Smooth muscle cell (in vitro differentiated cells): ENCODE results near the gene HMCN1. TPM values are rescaled to one million over a fixed set of nuclear protein-coding genes. Genes with fewer than 3 reads are reported as not detected.

Source experiments
- DNase-seq: peaks from one replicate; lab custom pipeline; 2025; ENCODE audit not compliant: unreplicated experiment; lab: John Stamatoyannopoulos, UW
- H2AFZ ChIP-seq: fragments of 200-600 bp; sonication (generic); 2 replicates; pipeline ENCODE4 v1.6.0; 2016; ENCODE audit warnings: antibody characterized with exemption, low read depth, mild to moderate bottlenecking
- H3F3A ChIP-seq: fragments of 200-600 bp; sonication (generic); 2 replicates; pipeline ENCODE4 v1.6.0; 2017; ENCODE audit warnings: antibody characterized with exemption, low read depth
- H3K27ac ChIP-seq: fragments of 200-600 bp; sonication (generic); 2 replicates; pipeline ENCODE4 v1.5.1; 2016; ENCODE audit warnings: low read depth, mild to moderate bottlenecking
- H3K27me3 ChIP-seq: fragments of 200-600 bp; sonication (generic); 2 replicates; pipeline ENCODE4 v1.6.1; 2016; ENCODE audit warnings: low read depth, mild to moderate bottlenecking
- H3K36me3 ChIP-seq: fragments of 200-600 bp; sonication (generic); 2 replicates; pipeline ENCODE4 v1.5.1; 2016; ENCODE audit warnings: low read depth
- H3K4me1 ChIP-seq: fragments of 200-600 bp; sonication (generic); 2 replicates; pipeline ENCODE4 v1.5.1; 2016; ENCODE audit warnings: low read depth
- H3K4me2 ChIP-seq: fragments of 200-600 bp; sonication (generic); 2 replicates; pipeline ENCODE4 v1.6.0; 2016; ENCODE audit warnings: mild to moderate bottlenecking
- H3K4me3 ChIP-seq: fragments of 200-600 bp; sonication (generic); 2 replicates; pipeline ENCODE4 v1.5.1; 2016; ENCODE audit warnings: mild to moderate bottlenecking
- H3K79me2 ChIP-seq: fragments of 200-600 bp; sonication (generic); 2 replicates; pipeline ENCODE4 v1.6.0; 2016; ENCODE audit warnings: low read depth, mild to moderate bottlenecking
- H3K9ac ChIP-seq: fragments of 200-600 bp; sonication (generic); 2 replicates; pipeline ENCODE4 v1.6.0; 2016; ENCODE audit warnings: low read depth
- H3K9me3 ChIP-seq: fragments of 200-600 bp; sonication (generic); replicated peaks from 2 replicates; pipeline ENCODE4 v1.5.1; 2016; ENCODE audit warnings: low read depth
- H4K20me1 ChIP-seq: fragments of 200-600 bp; sonication (generic); 2 replicates; pipeline ENCODE4 v1.6.0; 2016; ENCODE audit warnings: low read depth
- WGBS: methylation state at CpG from one replicate; pipeline ENCODE4 v1.1.7; 2016; ENCODE audit warnings: low lambda C conversion rate; 5-methylcytosine and 5-hydroxymethylcytosine counted together
- polyA plus RNA-seq: library from polyadenylated mRNA; unstranded; fragments of >200 nt; fragmentation: Nextera tagmentation; extraction: Ambion mirVana; gene quantifications from 2 replicates; pipeline ENCODE4 v1.2.1, GENCODE V29; 2016
- total RNA-seq: library from RNA; depleted of rRNA; stranded (reverse); fragments of >200 nt; gene quantifications from 2 replicates; pipeline ENCODE4 v1.2.3, GENCODE V29; 2014
- TF ChIP-seq, protein P1 (sequence below): fragments of 200-600 bp; sonication (generic); IDR thresholded peaks from 2 replicates; pipeline ENCODE4 v1.5.1; 2017; ENCODE audit warnings: borderline replicate concordance, mild to moderate bottlenecking, antibody characterized with exemption; ENCODE audit not compliant: insufficient read depth, poor library complexity, severe bottlenecking

Gene HMCN1
- total and polyA plus RNA-seq, 2 experiments from 2014 or later = 18.9 to 118 TPM

DNA sequence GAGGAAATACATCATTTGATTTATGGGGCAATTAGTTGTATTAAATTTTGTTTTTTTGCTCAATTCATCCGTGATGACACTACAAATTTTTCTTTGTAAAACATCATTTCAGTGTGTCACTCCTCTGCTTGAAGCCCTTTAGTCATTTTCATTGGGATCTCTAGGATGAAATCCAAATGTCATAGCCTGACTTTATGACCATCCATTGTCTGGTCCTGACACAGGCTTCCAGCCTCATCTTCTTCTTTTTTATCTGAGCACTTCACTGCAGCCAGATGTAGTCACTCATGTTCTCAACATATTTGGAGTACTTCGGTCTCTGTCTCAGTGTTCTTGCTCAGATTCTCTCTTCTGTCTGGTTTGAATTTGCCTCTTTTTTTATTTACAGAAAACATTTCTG lies 173.1 kb downstream of the HMCN1 start:
- WGBS = 52% methylated on average over 2 of the region's 2 CpGs
- no peak overlapping the region for H3K4me3 ChIP-seq
- H3K9ac ChIP-seq = no peak overlapping the region
- no peaks in the 10 kb centered on the region for H4K20me1 ChIP-seq
- no peak for DNase-seq
- H3K4me1 ChIP-seq = no peaks in the 10 kb centered on the region
- H3K4me2 ChIP-seq = no peak overlapping the region
- H3K27ac ChIP-seq = peak overlapping the region; percentile 17
- no peaks in the 10 kb centered on the region for H3K27me3 ChIP-seq
- no peaks in the 10 kb centered on the region for H3K79me2 ChIP-seq
- H3F3A ChIP-seq = no peaks in the 10 kb centered on the region
- TF ChIP-seq, protein P1, sequence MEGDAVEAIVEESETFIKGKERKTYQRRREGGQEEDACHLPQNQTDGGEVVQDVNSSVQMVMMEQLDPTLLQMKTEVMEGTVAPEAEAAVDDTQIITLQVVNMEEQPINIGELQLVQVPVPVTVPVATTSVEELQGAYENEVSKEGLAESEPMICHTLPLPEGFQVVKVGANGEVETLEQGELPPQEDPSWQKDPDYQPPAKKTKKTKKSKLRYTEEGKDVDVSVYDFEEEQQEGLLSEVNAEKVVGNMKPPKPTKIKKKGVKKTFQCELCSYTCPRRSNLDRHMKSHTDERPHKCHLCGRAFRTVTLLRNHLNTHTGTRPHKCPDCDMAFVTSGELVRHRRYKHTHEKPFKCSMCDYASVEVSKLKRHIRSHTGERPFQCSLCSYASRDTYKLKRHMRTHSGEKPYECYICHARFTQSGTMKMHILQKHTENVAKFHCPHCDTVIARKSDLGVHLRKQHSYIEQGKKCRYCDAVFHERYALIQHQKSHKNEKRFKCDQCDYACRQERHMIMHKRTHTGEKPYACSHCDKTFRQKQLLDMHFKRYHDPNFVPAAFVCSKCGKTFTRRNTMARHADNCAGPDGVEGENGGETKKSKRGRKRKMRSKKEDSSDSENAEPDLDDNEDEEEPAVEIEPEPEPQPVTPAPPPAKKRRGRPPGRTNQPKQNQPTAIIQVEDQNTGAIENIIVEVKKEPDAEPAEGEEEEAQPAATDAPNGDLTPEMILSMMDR = no peak
- no peaks in the 10 kb centered on the region for H3K9me3 ChIP-seq
- H2AFZ ChIP-seq = no peak overlapping the region
- no peaks in the 10 kb centered on the region for H3K36me3 ChIP-seq

DNA sequence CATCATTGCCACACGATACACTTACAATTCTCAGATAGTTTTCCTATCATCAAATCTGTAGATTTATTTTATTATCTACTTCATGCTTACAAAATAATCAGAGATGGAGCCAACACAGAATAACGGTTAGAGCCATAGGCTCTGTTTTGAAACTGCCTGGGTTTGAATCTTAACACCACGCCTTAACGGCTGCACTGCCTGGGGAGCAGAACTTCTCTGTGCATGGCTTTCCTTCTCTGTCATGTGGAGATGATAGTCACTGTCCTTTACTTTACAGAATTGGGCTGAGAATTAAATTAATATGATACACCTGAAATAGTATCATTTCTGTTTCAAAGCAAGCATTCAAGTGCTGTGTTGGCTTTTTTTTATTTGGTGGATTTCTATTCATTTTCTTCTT lies 177.8 kb downstream of the HMCN1 start:
- H3K36me3 ChIP-seq = no peaks in the 10 kb centered on the region
- H3K9ac ChIP-seq = no peak overlapping the region
- H3K4me2 ChIP-seq = no peak overlapping the region
- H3F3A ChIP-seq = no peaks in the 10 kb centered on the region
- no peaks in the 10 kb centered on the region for H3K9me3 ChIP-seq
- TF ChIP-seq, protein P1 = no peak
- no peak overlapping the region for H2AFZ ChIP-seq
- no peak overlapping the region for H3K27ac ChIP-seq
- 76% methylated on average over 4 of the region's 4 CpGs for WGBS
- H4K20me1 ChIP-seq = no peaks in the 10 kb centered on the region
- H3K4me1 ChIP-seq = peaks cover 9% of the 10 kb centered on the region
- no peaks in the 10 kb centered on the region for H3K79me2 ChIP-seq
- no peaks in the 10 kb centered on the region for H3K27me3 ChIP-seq
- no peak overlapping the region for H3K4me3 ChIP-seq
- no peak for DNase-seq

DNA sequence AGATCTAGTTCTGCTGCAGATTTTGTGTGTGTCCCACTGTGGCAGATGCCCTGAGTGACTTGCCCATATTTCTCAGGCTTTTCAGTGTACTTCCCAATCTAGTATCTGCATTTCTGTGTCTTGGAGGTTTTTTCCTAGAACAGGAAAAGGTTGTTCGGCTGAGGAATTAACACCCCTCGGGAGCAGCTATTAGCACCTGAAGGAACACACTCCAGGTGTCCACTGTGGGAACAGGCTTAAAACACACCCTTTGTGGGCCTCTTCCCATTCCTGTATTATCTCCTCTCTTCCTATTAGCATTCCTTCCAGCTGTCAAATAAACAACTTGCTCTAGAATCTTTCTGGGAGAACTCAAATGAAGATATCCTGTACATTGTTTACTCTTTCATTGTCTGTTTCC lies 178.3 kb downstream of the HMCN1 start:
- Histone ChIP-seq H3K9me3 (no peaks in the 10 kb centered on the region), H3F3A (no peaks in the 10 kb centered on the region), H3K4me2 (no peak overlapping the region), H3K36me3 (no peaks in the 10 kb centered on the region), H3K27me3 (no peaks in the 10 kb centered on the region), H4K20me1 (no peaks in the 10 kb centered on the region), H3K9ac (no peak overlapping the region), H3K79me2 (no peaks in the 10 kb centered on the region), H3K4me3 (no peak overlapping the region), H3K4me1 (peaks cover 9% of the 10 kb centered on the region), H2AFZ (no peak overlapping the region), H3K27ac (no peak overlapping the region)
- TF ChIP-seq, protein P1 = no peak
- WGBS = 18% methylated on average over 2 of the region's 2 CpGs
- DNase-seq = no peak

DNA sequence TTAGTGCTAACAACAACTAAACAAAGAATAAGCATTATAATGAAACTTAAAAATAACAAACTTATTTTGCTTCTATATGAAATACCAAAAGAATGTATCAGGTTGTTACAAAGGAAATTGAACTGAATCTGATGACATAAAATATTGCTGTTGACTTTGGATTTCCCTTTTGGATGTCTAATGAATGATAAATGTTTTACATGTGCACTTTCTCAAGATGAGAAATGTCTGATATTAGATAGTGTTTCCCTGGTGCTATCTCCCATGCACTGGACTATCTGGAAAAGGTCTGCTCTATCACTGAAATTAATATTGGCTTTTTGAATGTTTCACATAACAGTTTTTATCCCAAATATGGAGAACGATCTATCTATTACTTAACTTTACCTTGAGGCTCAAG lies 179.9 kb downstream of the HMCN1 start:
- Histone ChIP-seq H3K4me1 (peaks cover 9% of the 10 kb centered on the region), H3K79me2 (no peaks in the 10 kb centered on the region), H3K36me3 (no peaks in the 10 kb centered on the region), H4K20me1 (no peaks in the 10 kb centered on the region), H3K4me2 (no peak overlapping the region), H3K9ac (no peak overlapping the region), H3K4me3 (no peak overlapping the region), H3F3A (no peaks in the 10 kb centered on the region), H2AFZ (no peak overlapping the region), H3K27ac (no peak overlapping the region), H3K9me3 (no peaks in the 10 kb centered on the region), H3K27me3 (no peaks in the 10 kb centered on the region)
- TF ChIP-seq, protein P1 = no peak
- no peak for DNase-seq
- WGBS = 100% methylated on average over 1 of the region's 1 CpG
